ENCODE results near the gene SIX1.

- no peak for TF ChIP-seq CTCF (IDR thresholded peaks at IDR 0.05)
- TF ChIP-seq EP300 (IDR thresholded peaks at IDR 0.05): no peak
- no peak for TF ChIP-seq POLR2A (IDR thresholded peaks at IDR 0.05)
Observed at GRCh38 chr14:60639674-60640073, 9.6 kb downstream of the SIX1 start.
